CD4-positive, alpha-beta T cell treated with Interferon alpha-2 for 1 hour (primary cell): ENCODE data around the gene TMEM107.
"Not testable (repeated sequence)": the region's sequence is repeated elsewhere in the genome, so short reads cannot be mapped to it uniquely, and the experiment has no call there.

Experiments
- DNase-seq, 2 donors: peaks; one replicate each; pipeline ENCODE4 v3.0.0-alpha.2; 2020 to 2022

TMEM107 gene

DNA sequence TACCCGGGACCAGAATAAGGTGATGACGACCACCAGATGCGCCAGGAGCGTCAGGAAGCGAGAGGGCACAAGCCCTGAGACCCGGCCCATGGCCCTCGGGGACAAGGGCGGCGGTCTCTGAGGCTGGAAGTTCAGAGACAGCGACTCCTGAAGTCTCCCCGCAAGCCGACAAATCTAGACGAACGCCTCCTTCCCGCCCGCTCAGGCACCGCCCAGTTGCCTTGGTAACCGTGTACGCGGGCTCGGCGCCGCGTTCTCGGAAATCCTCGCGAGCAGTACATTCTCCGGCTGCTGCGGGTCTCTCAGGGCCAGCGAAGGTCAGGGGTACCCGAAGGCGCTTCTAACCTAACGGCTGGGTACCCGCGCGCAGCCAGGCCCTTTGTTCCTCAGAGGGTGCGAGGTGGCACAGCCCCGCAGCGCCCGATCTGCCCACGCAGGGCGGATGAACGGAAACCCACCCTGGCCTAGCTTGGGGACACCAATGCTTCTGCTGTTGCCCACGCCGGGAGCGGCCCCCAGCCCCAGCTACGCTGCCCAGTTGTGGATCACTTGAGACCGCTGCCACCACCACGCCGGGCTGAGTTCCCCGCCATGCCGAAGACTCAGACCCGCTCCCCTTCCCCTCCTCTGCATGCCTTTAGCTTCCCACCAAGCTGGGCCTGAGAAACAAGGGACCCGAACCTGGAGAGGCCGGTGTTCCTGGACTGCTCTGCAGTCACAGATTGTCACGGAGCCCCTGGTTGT lies at the start of gene TMEM107:
TSS of gene TMEM107 (minus strand) at position 184 of the 744 bp plus-strand sequence. CDS start at position 90, 94 bp downstream.
- DNase-seq = peak; percentile 88 to 92

DNA sequence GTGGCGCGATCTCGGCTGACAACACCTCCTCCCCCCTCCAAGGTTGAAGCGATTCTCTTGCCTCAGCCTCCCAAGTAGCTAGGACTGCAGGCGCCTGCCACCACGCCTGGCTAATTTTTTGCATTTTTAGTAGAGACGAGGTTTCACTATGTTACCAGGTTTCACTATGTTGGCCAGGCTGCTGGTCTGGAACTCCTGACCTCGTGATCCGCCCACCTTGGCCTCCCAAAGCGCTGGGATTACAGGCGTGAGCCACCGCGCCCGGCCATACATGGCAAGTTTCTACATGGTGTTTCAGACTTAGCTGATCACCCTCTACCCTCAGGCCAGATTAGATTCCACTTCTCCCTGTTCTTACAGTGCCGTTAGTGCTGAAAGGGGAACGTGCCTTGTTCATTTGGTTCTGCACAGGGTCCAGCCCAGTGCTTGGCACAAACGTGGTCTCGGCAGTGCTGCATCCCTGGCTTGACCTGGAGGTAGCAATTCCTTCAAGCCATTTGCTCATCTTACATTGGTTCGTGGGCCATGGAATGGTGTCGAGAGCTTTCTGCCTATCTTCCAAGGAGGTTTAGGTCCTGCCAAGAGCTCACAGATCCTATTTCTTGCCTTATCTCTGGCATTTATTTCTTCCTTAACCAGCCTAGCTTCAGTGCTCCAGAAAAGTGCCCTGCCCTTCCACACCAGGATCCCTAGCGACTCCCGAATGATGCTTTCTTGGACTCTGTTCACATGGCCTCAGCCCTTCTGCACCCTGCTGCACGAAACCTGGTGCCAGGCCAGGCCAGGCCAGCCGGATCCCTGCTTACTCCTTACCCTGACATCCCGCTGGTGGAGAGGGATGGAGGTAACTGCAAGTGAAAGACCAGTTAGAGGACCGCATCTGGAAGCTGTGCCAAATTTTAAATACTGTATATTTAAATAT lies 49.0 kb upstream of the TMEM107 start:
- DNase-seq = no peak

GRCh38 chr17:8223356-8224126 lies 47.4 kb upstream of the TMEM107 start:
- peak; percentile 54 to 62 for DNase-seq

DNA sequence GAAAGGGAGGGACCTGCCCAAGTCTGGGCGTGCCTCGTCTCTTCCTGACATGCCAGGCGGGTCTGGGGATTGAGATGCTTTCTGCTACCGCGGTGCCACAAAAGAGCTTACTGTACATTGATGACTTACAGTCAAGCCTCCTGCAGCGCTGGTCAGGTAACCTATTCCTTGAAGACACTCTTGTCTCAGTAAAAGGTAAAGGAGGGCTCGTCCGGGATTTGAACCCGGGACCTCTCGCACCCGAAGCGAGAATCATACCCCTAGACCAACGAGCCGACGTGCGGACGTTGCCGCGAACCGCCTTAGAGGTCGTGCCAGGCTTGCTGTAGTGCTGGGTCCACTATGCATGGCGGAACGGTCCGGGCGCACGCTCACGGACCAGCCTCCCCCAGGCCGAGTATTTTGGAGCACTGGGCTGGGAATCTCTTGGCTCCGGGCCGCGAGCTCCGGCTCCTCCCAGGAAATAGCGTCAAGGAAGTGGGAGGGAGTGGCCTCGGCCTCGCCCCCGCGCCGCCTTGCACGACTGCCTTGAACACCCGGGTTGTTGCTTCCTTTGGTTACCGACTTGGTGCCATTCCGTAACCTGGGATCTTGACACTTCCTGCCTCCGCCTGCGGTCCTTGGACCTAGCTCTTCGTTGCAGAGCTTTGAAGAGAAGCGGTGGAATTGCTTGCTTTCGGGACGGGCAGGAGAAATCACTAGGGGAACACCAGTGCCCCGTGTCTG lies 46.6 kb upstream of the TMEM107 start:
- DNase-seq = peak; percentile 92

GRCh38 chr17:8222380-8222629 lies 46.1 kb upstream of the TMEM107 start:
- peak in 1 of 2 donors; percentile 81 for DNase-seq

DNA sequence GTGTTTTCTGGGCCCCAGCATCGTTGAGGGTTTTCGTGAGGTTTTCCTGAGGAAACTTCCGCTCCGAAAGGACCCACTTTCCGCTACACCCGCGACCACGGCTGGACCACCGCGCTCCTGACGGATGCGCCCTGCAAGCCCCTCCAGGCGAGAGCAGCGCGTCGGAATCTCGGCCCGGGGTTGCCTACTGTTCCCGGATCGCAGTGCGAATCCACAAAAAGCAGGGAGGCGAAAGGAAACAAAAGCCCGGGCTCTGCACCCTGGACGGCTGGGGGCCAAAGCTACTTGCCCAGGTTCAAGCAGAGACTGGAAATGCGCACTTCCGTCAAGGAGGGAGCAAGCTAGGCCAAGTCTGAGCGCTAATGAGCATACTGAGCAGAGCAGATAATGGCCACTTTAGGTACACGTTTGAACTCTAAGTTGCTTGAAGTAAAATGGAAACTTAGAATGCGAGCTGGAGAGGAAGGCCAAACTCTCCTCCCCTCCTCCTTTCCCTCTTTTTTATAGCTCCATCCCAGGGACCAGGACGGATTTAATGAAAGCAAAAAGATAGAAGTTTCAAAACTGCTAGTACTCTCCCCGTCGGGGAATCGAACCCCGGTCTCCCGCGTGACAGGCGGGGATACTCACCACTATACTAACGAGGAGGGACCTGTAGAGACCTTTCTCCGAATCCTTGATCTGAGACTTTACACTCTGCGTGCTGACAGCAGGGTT lies 45.6 kb upstream of the TMEM107 start:
- DNase-seq = peak; percentile 91 to 96

DNA sequence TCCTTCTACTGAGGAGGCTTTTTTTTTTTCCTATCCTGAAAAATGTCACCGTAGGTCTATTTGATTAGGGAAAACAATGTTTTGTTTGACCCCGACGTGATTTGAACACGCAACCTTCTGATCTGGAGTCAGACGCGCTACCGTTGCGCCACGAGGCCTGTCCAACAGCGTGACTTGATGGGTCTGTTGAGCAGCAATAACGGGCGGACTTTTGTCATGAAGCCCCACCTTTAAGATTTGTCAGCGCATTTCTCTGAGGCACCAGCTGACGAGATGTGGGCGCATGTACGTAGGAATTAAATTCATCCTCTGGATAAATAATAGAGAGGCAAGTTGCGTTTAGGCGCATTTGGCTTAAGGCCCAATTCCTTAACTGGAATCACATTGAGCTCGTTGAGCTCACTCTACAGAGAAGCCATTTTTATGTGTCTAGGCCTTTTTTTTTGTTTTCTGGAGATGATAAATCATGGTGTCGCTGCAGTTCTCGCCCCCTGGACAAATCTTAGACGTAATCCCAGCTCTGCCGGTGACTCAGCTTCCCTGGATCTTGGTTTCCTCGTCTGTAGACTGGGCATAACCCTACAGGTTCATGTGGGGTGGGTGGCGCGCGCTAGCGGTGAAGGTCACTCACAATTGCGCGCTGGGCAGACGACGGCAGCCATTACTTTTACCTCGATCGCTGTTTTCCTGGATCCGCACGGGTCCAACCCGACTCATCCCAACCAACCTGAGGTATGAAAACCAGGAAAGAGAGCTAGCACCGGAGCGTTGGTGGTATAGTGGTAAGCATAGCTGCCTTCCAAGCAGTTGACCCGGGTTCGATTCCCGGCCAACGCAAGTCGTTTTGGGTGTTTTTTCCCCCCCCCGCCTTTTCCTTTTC lies 44.8 kb upstream of the TMEM107 start:
- peak; percentile 90 to 93 for DNase-seq

DNA sequence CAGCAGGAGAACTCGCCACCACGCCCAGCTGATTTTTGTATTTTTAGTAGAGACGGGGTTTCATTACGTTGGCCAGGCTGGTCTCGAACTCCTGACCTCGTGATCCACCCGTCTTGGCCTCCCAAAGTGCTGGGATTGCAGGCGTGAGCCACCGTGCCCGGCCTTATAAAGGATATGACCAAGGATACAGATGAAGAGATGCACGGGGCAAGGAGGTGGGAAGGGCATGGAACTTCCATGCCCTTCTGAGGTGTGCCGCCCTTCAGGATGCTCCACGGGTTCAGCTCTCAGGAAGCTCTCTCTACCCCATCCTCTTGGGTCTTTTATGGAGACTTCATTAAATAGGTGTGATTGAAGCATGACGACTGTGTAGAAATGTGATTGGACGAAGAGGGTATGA lies 37.8 kb upstream of the TMEM107 start:
- not testable (repeated sequence) for DNase-seq

- no peak for DNase-seq
Observed at GRCh38 chr17:8212312-8213180, 36.4 kb upstream of the TMEM107 start.

- no peak for DNase-seq
Observed at GRCh38 chr17:8210761-8211458, 34.7 kb upstream of the TMEM107 start.

GRCh38 chr17:8209907-8210760 lies 34.0 kb upstream of the TMEM107 start, which contains the start of gene AURKB:
AURKB (minus strand) TSS chr17:8210575; CDS start chr17:8210224, 351 bp downstream.
- DNase-seq = peak; percentile 95 to 96

DNA sequence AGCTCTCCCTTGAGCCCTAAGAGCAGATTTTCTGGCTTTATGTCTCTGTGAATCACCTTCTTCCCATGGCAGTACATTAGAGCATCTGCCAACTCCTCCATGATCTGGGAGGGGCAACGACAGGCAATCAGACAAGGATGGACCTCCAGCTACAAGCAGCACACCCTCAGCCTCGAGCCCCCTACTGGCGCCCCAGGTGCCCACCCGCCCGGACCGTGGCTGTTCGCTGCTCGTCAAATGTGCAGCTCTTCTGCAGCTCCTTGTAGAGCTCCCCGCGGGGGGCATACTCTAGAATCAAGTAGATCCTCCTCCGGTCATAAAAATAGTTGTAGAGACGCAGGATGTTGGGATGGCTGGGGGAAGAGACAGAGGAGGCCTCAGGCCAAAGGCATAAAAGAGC lies 30.4 kb upstream of the TMEM107 start:
- DNase-seq = no peak

DNA sequence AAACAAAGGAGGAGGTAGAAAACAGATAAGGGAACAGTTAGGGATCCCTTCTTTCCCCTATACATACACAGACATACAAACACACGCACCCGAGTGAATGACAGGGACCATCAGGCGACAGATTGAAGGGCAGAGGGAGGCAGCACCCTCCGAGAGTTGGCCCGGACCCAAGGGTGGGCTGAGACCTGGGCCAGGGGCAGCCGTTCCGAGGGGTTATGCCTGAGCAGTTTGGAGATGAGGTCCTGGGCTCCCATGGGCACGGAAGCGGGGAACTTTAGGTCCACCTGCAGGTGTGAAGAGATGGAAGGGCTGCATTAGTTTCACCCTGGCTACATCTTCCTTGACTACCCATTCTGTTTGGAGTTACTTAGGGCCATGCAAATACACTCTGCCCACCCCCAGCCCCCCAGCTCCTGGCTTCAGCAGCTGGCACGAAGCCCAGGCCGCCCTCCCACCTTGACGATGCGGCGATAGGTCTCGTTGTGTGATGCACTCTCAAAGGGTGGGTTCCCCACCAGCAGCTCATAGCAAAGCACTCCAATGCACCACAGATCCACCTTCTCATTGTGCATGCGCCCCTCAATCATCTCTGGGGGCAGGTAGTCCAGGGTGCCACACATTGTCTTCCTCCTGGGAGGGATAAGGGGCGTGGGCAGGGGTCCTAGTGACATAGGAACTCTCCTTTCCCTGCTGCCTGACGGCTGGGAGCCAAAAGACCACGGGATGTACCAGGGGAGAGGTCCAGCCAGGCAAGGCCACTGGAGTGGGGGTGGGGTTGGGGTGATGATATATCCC lies 28.8 kb upstream of the TMEM107 start:
- DNase-seq = no peak

DNA sequence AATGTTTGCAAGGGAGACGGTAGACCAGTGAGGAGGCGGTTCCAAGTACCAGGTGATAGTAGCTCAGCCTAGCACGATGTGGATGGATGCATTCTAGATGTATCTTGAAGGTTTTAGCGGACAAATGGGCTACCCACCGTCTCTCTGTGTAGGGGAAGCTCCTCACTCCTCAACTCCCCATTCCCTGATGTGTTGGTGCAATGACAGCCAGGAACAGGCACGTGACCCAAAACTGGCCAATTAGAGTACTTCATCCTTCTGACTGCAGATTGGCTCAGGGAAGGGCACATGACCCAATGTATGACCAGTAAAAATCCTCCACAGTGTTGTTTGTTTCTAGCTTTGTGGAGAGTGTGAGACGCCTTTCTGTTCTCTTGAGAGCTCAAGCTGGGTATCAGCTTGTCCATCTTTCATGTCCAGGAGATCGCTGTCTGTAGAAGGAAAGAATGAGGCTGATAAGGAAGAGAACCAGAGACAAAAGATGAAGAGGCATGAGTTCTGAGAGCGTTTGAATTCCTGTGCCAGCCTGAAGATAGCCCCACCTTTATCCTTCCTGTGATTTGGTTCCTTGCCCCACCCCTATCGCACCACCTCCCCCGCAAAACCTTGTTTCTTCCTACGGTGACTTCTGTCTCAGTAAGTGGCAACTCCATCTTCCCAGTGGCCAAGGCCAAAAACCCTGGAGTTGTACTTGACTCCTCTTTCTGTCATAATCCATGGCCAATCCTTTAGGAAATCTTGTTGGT lies 16.1 kb upstream of the TMEM107 start:
- DNase-seq = peak; percentile 78 to 83

GRCh38 chr17:8190506-8190905 lies 14.3 kb upstream of the TMEM107 start:
- DNase-seq = no peak

GRCh38 chr17:8189711-8190477 lies 13.7 kb upstream of the TMEM107 start, which contains the start of gene BORCS6:
BORCS6 (minus strand) TSS chr17:8190180; CDS start chr17:8190140, 40 bp downstream.
- peak; percentile 98 for DNase-seq
